Stimulated activated CD4-positive, alpha-beta T cell treated with anti-CD3 and anti-CD28 coated beads, Interleukin-12 subunit alpha, Interleukin-12 subunit beta, amount 100 ng/mL, for 24 hours (primary cell): Measurements from ENCODE around the gene FBXO24.
"Not testable (repeated sequence)": the region's sequence is repeated elsewhere in the genome, so short reads cannot be mapped to it uniquely, and the experiment has no call there.

Experiments
- DNase-seq, 2 experiments: peaks; one replicate each; pipeline ENCODE4 v3.0.0-alpha.2; 2020; ENCODE audit warnings: low read depth in 2 of 2

FBXO24 gene, protein sequence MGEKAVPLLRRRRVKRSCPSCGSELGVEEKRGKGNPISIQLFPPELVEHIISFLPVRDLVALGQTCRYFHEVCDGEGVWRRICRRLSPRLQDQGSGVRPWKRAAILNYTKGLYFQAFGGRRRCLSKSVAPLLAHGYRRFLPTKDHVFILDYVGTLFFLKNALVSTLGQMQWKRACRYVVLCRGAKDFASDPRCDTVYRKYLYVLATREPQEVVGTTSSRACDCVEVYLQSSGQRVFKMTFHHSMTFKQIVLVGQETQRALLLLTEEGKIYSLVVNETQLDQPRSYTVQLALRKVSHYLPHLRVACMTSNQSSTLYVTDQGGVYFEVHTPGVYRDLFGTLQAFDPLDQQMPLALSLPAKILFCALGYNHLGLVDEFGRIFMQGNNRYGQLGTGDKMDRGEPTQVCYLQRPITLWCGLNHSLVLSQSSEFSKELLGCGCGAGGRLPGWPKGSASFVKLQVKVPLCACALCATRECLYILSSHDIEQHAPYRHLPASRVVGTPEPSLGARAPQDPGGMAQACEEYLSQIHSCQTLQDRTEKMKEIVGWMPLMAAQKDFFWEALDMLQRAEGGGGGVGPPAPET

DNA sequence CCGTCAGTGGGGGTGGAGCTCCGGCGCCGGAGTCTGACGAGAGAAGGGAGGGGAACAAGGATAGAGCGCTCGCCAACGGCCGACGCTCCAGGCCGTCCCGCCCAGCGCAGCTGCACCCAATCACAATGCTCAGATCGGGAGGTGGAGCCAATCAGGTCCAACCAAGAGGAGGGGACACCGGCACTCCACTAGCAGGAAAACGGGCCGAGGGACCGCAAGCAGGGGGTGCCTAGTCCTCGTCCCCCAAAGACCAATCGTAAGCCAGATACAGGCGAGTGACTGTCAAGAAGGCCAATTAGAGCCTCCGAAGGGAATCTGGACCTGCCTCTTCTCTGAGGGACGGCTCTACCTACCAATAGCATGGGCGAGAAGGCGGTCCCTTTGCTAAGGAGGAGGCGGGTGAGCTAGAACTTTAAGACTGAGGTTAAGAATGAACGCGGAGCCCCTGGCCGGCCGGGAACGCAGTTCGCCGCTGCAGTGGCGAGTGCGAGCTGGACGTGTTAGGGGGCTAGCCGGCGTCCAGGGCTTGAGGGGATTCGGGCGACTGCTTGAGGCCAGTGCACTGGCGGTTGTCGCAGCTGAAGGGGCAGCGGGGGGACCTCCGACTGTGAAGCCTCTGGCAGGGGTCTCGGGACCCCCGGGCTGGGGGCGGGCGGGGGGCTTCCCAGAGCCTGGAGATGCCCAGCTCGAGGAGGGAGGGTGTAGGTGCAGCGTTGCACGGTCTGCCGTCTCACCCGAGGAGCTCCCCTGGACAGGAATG, at the start of gene FBXO24:
FBXO24 (plus strand) TSS at position 63 of the 760 bp plus-strand sequence; CDS start at position 361, 298 bp downstream.
- DNase-seq, result peak; percentile 99

DNA sequence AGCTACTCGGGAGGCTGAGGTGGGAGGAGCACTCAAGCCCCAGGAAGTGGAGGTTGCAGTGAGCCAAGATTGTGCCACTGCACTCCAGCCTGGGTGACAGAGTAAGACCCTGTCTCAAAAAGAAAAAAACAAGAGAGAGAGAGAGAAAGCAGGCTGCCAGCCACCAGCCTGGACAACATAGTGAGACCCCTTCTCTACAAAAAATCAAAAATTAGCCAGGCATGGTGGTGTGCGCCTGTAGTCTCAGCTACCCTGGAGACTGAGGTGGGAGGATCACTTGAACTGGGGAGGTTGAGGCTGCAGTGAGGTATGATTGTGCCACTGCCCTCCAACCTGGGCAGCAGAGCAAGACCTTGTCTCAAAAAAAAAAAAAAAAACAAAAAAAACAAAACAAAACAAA, 49.4 kb upstream of the FBXO24 start:
- not testable (repeated sequence) for DNase-seq

- no peak for DNase-seq
Measured at GRCh38 chr7:100538348-100538653, 47.8 kb upstream of the FBXO24 start.

GRCh38 chr7:100538654-100539435, 47.3 kb upstream of the FBXO24 start, which contains the start of gene AGFG2:
TSS of gene AGFG2 (plus strand) at chr7:100539203. CDS start at chr7:100539347, 144 bp downstream.
- DNase-seq, result peak; percentile 100

DNA sequence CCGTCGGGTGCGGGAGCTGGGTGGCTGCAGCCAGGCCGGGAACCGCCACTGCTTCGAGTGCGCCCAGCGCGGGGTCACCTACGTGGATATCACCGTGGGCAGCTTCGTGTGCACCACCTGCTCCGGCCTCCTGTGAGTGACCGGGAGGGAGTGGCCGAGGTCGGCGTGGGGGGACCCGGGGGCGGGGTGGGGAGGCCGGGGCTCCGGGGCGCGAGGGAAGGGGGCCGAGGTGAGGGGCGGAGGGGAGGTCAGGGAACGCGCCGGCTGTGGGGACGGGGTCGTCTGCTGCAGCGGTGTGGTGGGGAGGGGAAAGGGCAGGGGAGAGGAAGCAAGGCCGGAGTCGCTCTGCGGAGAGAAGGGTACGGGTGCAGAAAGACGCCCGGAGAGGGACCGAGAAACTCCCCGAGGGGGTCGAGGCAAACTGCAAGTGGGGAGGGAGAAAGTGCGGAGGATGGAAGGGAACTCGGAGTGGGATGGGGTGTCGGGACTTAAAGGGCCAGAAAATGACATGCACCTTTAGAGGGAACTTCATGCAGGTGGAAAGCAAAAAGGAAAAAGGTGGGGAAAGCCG, 46.6 kb upstream of the FBXO24 start:
- no peak for DNase-seq

DNA sequence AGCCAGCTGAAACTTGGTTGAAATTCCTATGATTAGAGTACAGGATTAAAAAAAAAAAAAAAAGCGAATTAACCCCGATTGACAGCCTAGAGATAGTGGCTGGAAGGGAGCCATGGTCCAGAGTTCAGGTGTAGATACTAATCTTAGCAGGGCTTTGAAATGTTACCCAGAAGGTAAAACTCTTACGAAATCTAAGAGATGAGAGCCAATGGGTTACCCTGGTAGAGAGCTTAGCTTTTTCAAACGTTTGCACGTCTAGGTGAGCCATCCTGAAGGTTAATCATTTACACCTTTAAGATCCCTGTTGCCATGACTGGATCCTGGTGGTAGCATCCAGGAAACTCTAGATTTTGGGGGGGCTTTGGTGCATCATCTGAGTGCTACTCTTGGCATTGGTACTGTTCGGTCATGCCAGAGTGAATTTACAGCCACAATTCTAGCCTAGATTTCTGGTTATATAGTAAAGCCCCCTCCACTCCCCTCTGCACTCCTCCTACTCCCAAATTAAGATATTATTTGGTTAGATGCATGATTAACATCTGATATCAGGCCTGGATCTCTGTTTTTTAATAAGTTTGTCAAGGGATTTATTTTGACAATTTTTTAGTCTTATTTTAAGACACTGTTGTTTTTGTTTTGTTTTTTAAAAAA, 45.9 kb upstream of the FBXO24 start:
- no peak for DNase-seq

GRCh38 chr7:100541309-100541708, 44.8 kb upstream of the FBXO24 start:
- not testable (repeated sequence) for DNase-seq

GRCh38 chr7:100543586-100543985, 42.5 kb upstream of the FBXO24 start:
- DNase-seq, result no peak

- DNase-seq, result no peak
Measured at GRCh38 chr7:100544386-100544785, 41.7 kb upstream of the FBXO24 start.

GRCh38 chr7:100544967-100545359, 41.2 kb upstream of the FBXO24 start:
- DNase-seq, result no peak

DNA sequence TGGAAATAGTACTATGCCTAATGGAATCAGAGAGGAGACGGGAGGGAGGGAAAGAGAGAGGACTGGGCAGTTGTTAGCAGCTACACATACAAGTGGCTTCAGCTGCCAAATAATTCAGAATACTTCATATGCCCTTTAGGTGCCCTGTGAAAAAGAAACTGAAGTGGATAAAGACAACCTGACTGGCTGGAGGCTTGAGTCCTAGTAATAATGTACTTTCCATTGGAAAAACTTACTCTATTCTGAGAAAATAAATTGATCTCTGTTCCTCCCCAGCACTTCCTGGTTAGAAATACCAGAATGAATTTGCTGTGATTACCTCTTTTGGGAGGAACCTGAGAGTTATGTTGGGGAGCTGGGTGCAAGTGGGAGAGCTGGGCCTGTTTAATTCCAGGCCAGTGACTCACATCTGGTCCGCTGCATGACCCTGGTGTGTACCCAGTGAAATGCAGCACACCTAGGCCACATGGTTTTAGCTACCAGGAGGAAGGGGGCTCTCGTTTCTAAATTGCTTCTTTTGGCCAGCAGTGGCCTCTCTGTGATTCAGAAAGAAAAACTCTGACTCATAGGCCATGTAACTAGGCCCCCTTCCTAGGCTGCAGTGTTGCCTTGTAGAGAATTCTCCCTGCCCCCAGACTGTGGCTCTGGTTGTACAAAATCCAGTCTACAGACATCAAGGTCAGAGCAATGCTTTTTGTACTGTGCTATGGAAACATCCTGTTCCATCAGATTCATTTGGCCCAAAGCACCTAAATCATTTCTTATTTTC, 40.6 kb upstream of the FBXO24 start:
- DNase-seq, result peak; percentile 24 to 57

- DNase-seq, result no peak
Measured at GRCh38 chr7:100546129-100546925, 39.8 kb upstream of the FBXO24 start.

DNA sequence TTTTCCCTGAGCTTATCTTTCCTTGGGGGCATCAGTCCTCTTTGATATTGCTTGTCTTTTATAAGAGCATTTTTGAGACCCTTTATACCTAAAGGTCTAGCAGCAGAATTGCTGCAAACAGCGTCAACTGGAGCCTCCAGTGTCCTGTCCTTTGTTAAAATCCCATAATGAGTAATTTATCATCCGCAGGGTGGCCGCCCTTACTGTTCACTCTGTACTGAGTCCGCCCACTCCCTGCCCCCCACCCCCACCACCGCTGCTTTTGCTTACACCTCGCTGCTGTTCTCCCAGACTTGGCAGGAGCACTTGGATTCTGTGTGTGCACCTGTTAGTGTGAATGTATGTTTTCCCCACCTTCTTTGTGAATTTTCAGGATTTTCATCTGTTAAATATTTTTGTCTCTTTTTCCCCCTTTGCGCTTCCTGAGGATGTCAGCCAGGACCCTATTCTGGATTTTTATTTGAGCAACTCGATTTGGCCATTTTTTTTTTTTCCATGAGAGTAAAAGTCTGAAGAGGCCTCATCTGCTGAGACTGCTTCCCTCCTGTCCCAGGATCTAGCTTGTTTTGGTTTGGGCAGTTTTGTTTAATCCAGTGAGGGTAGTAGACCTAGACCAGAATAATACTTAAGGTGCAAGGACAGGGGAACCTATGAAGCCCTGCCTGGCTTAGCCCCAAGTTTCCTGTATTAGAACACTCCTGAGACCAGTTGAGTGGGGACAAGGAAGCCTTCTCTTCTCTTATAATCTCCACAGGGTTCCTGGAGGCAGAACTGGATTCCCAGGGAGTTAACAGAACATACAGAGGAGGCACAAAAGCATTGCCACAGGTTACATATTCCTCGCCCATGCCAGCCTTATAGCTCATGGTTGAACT, 39.0 kb upstream of the FBXO24 start:
- no peak for DNase-seq

DNA sequence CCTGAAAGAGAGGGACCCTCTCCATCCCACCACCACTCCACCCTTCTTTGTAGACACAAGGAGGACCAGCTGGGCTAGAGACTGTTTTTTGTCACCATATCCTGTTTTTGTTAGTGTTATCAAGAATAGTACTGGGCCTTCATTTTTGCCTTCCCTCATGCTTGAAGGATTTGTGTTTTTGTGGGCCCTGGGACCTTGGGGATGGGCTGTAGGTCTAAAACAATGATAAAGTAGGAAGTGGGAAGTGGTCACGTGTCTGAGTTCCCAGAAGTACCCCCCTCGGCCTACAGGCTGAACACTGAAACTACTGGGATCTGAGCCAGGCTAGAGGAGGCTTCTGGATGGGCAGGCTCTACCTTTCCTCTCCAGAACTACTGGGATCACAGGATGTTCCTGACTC, 38.3 kb upstream of the FBXO24 start:
- DNase-seq, result no peak

- DNase-seq, result not testable (repeated sequence)
Measured at GRCh38 chr7:100548446-100548845, 37.7 kb upstream of the FBXO24 start.

DNA sequence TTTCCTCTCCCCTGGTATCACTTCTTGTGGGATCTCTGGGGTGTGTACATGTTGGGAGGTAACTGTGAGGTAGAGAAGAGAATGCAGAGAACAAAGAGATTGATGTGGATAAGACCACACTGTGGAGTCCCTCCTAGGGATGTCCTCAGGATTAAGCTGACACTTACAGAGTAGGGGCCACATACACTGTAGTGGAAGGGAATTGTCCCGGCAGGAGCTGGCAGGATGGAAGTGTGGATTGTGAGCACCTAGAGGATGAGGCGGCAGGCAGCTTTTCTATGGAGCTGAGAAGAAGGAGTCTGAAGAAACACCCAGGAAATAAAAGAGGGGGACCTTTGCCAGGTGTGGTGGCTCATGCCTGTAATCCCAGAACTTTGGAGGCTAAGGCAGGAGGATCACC, 33.6 kb upstream of the FBXO24 start:
- no peak for DNase-seq

GRCh38 chr7:100553032-100553431, 33.1 kb upstream of the FBXO24 start:
- DNase-seq, result no peak

GRCh38 chr7:100555701-100556100, 30.4 kb upstream of the FBXO24 start:
- DNase-seq, result no peak
